ENCODE measurements around the gene COL16A1. TPM values are rescaled to one million over a fixed set of nuclear protein-coding genes. Genes with fewer than 3 reads are reported as not detected.
A peak's percentile ranks its signal among the peaks of the same experiment; 100 is the strongest.

COL16A1 gene
- total RNA-seq (2012; rRNA removed) (28.6 and 34.2 TPM in 2 replicates), polyA plus RNA-seq (2012; rRNA removed) (62.8 and 65.2 TPM in 2 replicates), Bru-seq, nascent RNA (percentile 81 among the genes with signal in this experiment), BruChase-seq, experiment 1, labeled RNA remaining after a 6-hour chase (percentile 90 among the genes with signal in this experiment), BruChase-seq, experiment 2, labeled RNA remaining after a 2-hour chase (percentile 91 among the genes with signal in this experiment)
- polyA plus RNA-seq (2012; cell fraction: cytosol; rRNA removed) = 30.1 and 39.5 TPM in 2 replicates
- 228 and 260 TPM in 2 replicates for polyA plus RNA-seq (2012; cell fraction: nucleus; rRNA removed; ENCODE audit: low replicate concordance)
- long read RNA-seq, full-length matches to known transcripts = 14 of 168 reads
- long read RNA-seq, partial matches to known transcripts = 88 of 168 reads
- long read RNA-seq, other reads (novel, unspliced or antisense) = 66 of 168 reads

- Histone ChIP-seq H3K27me3 (ENCODE audit: control insufficient read depth, insufficient read depth, low read length) (no peaks in the 10 kb centered on the region), H3K27ac (ENCODE audit: insufficient read depth, low read length) (peak within 1 kb of the TSS; percentile 88), H3K14ac (replicated peaks; ENCODE audit: low read depth, low read length) (peak within 1 kb of the TSS; percentile 88), H2BK20ac (ENCODE audit: low read depth, low read length) (peak within 1 kb of the TSS; percentile 99), H4K8ac (ENCODE audit: low read depth in 2 of 2, low read length in 2 of 2) (peak within 1 kb of the TSS; percentile 74 to 86), H2AK5ac (ENCODE audit: low read depth, low read length) (peak within 1 kb of the TSS; percentile 100), H3K36me3 (ENCODE audit: control insufficient read depth, insufficient read depth, low read length) (peaks cover 16% of the 10 kb centered on the region), H3K4me1 (ENCODE audit: control insufficient read depth, insufficient read depth, low read length) (peaks cover 48% of the 10 kb centered on the region), H2BK15ac (ENCODE audit: low read depth, low read length) (peak within 1 kb of the TSS; percentile 99), H3K9me3 (ENCODE audit: control insufficient read depth, insufficient read depth, low read length) (no peaks in the 10 kb centered on the region), H2AFZ (replicated peaks; ENCODE audit: low read length, poor library complexity) (peak within 1 kb of the TSS; percentile 85), H2BK120ac (ENCODE audit: low read depth, low read length) (peak within 1 kb of the TSS; percentile 98), H3K56ac (ENCODE audit: extremely low read depth, insufficient read depth, low read length) (peak within 1 kb of the TSS; percentile 97), H4K5ac (ENCODE audit: low read depth, low read length) (peak within 1 kb of the TSS; percentile 53), H2BK5ac (ENCODE audit: low read depth, low read length, poor library complexity, severe bottlenecking) (peak within 1 kb of the TSS; percentile 94), H3K4ac (ENCODE audit: low read depth, low read length) (peak within 1 kb of the TSS; percentile 99), H3K23ac (ENCODE audit: low read depth, low read length) (peak within 1 kb of the TSS; percentile 99), H3K79me1 (ENCODE audit: low read depth in 1 of 2, low read length in 2 of 2) (peaks cover 11 to 53% of the 10 kb centered on the region in 2 experiments), H3K18ac (ENCODE audit: low read depth, low read length) (peak within 1 kb of the TSS; percentile 68), H4K91ac (ENCODE audit: insufficient read depth, low read depth, low read length) (peak within 1 kb of the TSS; percentile 98), H2AK9ac (replicated peaks; ENCODE audit: low read depth, low read length, poor library complexity) (peak within 1 kb of the TSS; percentile 99), H4K20me1 (ENCODE audit: insufficient read depth, low read length) (no peaks in the 10 kb centered on the region), H3K9ac (ENCODE audit: low read depth, low read length) (peak within 1 kb of the TSS; percentile 89), H3K4me3 (ENCODE audit: insufficient read depth, low read depth, low read length) (peak within 1 kb of the TSS; percentile 63), H3K9me1 (ENCODE audit: insufficient read depth, low read length) (peaks cover 27% of the 10 kb centered on the region), H3K4me2 (ENCODE audit: low read depth, low read length) (peak within 1 kb of the TSS; percentile 93)
- ChIA-PET POLR2A (ENCODE audit: unreplicated experiment) (interaction anchor here (0.5 to 1.5 kb wide), 4 partner anchors 8 to 152 kb away, joined by 3 to 5 read pairs (median 4); no protein-coding TSS in a partner anchor), CTCF (interaction anchor here (0.9 to 3.7 kb wide), 5 partner anchors 12 to 85 kb away, joined by 4 to 28 read pairs (median 5); partner anchors contain the start of gene PEF1)
- dilution Hi-C loops (cut with HindIII; ENCODE audit: low sequenced_read_pairs, unreplicated experiment) (no loop called here), in situ Hi-C loops (cut with MboI; ENCODE audit: low sequenced_read_pairs) (no loop called here), intact Hi-C loops (cut with micrococcal nuclease) (loop anchor here (2.0 to 5.0 kb wide), 2 partner anchors 44 to 85 kb away; no protein-coding TSS in a partner anchor)
- BruUV-seq (replicated peaks) = TSS peak; percentile 45
- DNase-seq (peak; percentile 52), ATAC-seq (ENCODE audit: low read depth) (peak; percentile 31)
- WGBS, 2 experiments (ENCODE audit: extremely low coverage in 2 of 2, insufficient read length in 1 of 2) = 0% methylated on average over 5 of the region's 40 CpGs; no CpG with 5 or more reads in 1 of the 2 experiments
- peak; percentile 83; the same call in 1 of the 2 replicates for TF ChIP-seq MAZ (IDR thresholded peaks at IDR 0.05; ENCODE audit: borderline replicate concordance, low read depth, low read length)
- TF ChIP-seq POLR2A (IDR thresholded peaks at IDR 0.05; ENCODE audit: low read depth, low read length) = peak; percentile 43; the same call in 1 of the 2 replicates
- no peak for TF ChIP-seq RFX5 (IDR thresholded peaks at IDR 0.05; ENCODE audit: low read depth, low read length)
- peak; percentile 17 for TF ChIP-seq RCOR1 (IDR thresholded peaks at IDR 0.05; ENCODE audit: insufficient replicate concordance, low read length)
- no peak for TF ChIP-seq RAD21 (IDR thresholded peaks at IDR 0.05; ENCODE audit: low read length)
- no peak for TF ChIP-seq CTCF (conservative IDR thresholded peaks at IDR 0.05; ENCODE audit: low read depth, low read length)
- TF ChIP-seq CEBPB (IDR thresholded peaks at IDR 0.05; ENCODE audit: low read depth, low read length) = no peak
- no peak for TF ChIP-seq SMC3 (IDR thresholded peaks at IDR 0.05; ENCODE audit: low read depth, low read length)
- no peak for TF ChIP-seq NFE2L2 (IDR thresholded peaks at IDR 0.05; ENCODE audit: low read depth, low read length)
- no peak for TF ChIP-seq ELK1 (IDR thresholded peaks at IDR 0.05; ENCODE audit: borderline replicate concordance, low read depth, low read length)
Measured at GRCh38 chr1:31703431-31704270, at the start of gene COL16A1. Gene COL16A1, minus strand, starts transcription at chr1:31704017. Its CDS starts 1,824 bp downstream, at chr1:31702193.

All from IMR-90 (cell line).